Stimulated activated naive CD8-positive, alpha-beta T cell treated with anti-CD3 and anti-CD28 coated beads, Interleukin-15, Interleukin-2, amounts not matched to agents 100 ng/mL and 50 ng/mL, for 24 hours (primary cell): ENCODE measurements around the gene MEA1.
"Not testable (repeated sequence)": the region's sequence is repeated elsewhere in the genome, so short reads cannot be mapped to it uniquely, and the experiment has no call there.

ENCODE experiments used
- H3K27ac Mint-ChIP-seq: one replicate; pipeline ENCODE4 v1.8.0; 2021; ENCODE audit warnings: mild to moderate bottlenecking, mixed read lengths
- H3K27me3 Mint-ChIP-seq: one replicate; pipeline ENCODE4 v1.8.0; 2021; ENCODE audit warnings: mixed read lengths
- H3K36me3 Mint-ChIP-seq: one replicate; pipeline ENCODE4 v1.8.0; 2021; ENCODE audit warnings: low read depth, mixed read lengths
- H3K4me1 Mint-ChIP-seq: one replicate; pipeline ENCODE4 v1.8.0; 2021; ENCODE audit warnings: low read depth, mixed read lengths
- H3K4me3 Mint-ChIP-seq: one replicate; pipeline ENCODE4 v1.8.0; 2021; ENCODE audit warnings: mild to moderate bottlenecking, mixed read lengths
- H3K9me3 Mint-ChIP-seq: one replicate; pipeline ENCODE4 v1.8.0; 2021; ENCODE audit warnings: mixed read lengths

The MEA1 gene

DNA sequence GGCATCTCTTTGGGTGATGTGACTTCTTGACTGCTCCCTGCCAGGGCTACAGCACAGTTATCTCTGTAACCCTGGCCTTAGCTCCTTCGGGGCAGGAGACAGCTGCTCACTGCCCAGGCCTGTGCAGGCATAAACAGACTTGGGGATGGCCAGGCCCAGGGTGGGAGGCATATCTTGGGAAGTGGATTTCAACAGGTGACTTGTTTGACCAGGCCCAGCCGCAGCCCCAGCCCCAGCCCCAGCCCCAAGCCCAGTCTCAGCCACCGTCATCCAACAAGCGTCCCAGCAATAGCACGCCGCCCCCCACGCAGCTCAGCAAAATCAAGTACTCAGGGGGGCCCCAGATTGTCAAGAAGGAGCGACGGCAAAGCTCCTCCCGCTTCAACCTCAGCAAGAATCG lies 7.5 kb downstream of the MEA1 start:
- Mint-ChIP-seq H3K9me3 (no peaks in the 10 kb centered on the region), H3K4me3 (no peak overlapping the region), H3K36me3 (peaks cover 42% of the 10 kb centered on the region), H3K27me3 (no peaks in the 10 kb centered on the region), H3K27ac (no peak overlapping the region), H3K4me1 (peaks cover 7% of the 10 kb centered on the region)

DNA sequence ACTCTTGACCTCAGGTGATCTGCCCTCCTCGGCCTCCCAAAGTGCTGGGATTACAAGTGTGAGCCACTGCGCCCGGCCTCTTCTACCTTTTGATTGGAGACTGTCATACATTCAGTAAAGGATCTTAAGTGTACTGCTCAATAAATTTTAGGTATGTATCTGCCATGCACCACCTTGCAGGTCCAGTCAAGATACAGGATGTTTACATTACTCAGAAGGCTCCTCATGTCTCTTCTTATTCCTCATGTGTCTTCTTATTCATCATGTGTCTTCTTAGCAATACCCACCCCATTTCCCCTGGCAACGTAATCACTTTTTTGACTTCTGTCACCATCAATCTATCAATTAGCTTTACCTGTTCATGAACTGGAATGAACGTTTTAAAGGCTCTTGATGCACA lies 7.9 kb downstream of the MEA1 start:
- Mint-ChIP-seq H3K4me1 (peaks cover 4% of the 10 kb centered on the region), H3K27ac (no peak overlapping the region), H3K9me3 (no peaks in the 10 kb centered on the region), H3K36me3 (peaks cover 40% of the 10 kb centered on the region), H3K27me3 (no peaks in the 10 kb centered on the region), H3K4me3 (no peak overlapping the region)

DNA sequence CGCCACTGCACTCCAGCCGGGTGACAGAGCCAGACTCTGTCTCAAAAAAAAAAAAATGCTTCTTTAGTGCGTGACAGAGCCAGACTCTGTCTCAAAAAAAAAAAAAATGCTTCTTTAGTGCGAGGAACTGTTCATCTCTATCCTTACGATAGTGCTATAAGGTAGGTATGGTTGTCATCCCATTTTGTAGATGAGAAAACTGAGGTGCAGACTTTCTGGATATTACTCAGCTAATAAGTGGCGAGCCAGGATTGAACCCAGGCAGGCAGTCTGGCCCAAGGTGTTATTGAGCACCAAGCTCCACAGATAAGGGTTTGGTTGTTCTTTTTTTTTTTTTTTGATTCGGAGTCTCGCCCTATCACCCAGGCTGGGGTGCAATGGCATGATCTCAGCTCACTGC lies 11.9 kb downstream of the MEA1 start:
- Mint-ChIP-seq H3K36me3 (peaks cover 10% of the 10 kb centered on the region), H3K27me3 (no peaks in the 10 kb centered on the region), H3K9me3 (no peaks in the 10 kb centered on the region), H3K27ac (no peak overlapping the region), H3K4me1 (no peaks in the 10 kb centered on the region), H3K4me3 (no peak overlapping the region)

DNA sequence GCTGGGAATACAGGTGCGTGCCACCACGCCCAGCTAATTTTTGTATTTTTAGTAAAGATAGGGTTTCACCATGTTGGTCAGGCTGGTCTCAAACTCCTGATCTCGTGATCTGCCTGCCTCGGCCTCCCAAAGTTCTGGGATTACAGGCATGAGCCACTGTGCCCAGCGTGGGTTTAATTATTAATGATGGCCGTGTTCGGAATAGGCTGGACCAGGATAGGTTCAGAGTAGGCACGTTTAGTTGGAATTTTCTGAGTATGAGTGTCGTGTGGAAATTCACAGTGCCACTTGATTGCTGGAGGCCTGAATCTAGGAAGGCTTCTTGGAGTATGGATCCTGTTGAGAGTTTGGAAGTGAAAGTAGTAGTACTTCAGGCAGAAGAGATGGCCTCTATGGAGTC lies 15.5 kb downstream of the MEA1 start:
- H3K9me3 Mint-ChIP-seq, H3K27ac Mint-ChIP-seq, H3K4me1 Mint-ChIP-seq, H3K4me3 Mint-ChIP-seq, H3K27me3 Mint-ChIP-seq, H3K36me3 Mint-ChIP-seq: not testable (repeated sequence)

DNA sequence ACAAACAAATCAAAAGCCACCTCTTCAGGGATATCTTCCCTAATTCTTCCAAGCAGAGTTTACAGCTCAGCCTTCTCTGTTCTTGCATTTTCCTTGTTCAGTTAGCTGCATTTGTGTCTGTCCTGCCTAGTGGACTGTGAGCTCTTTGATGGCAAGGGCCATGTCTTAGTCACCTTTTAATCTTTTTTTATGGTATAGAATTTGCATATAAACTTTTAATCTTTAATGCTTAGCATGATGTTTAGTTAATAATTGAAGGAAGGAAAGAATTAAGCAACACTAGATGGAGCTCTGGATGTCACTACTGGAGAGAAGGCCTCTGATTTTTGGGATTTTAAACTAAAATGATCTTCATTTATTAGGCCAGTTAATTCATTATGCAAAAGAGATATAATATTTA lies 17.2 kb downstream of the MEA1 start:
- H3K27me3 Mint-ChIP-seq = no peaks in the 10 kb centered on the region
- no peaks in the 10 kb centered on the region for H3K9me3 Mint-ChIP-seq
- H3K4me3 Mint-ChIP-seq = no peak overlapping the region
- peaks cover 4% of the 10 kb centered on the region for H3K36me3 Mint-ChIP-seq
- H3K27ac Mint-ChIP-seq = peak overlapping the region; percentile 22
- peaks cover 3% of the 10 kb centered on the region for H3K4me1 Mint-ChIP-seq

DNA sequence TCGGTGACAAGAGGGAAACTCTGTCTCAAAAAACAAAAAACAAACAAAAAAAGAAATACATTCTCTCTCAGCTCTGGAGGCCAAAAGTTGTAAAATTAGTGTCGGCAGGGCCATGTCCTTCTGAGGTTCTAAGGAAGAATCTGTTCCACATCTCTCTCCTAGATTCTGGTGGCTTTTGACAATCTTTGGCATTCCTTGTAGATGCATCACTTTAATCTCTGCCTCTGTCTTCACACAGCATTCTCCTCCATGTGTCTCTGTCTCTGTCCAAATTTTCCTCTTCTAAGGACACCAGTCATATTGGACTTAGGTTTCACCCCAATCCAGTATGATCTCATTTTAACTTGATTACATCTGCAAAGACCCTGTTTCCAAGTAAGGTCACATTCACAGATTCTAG lies 20.3 kb downstream of the MEA1 start:
- Mint-ChIP-seq H3K4me3 (no peak overlapping the region), H3K27ac (no peak overlapping the region), H3K36me3 (peaks cover 23% of the 10 kb centered on the region)

DNA sequence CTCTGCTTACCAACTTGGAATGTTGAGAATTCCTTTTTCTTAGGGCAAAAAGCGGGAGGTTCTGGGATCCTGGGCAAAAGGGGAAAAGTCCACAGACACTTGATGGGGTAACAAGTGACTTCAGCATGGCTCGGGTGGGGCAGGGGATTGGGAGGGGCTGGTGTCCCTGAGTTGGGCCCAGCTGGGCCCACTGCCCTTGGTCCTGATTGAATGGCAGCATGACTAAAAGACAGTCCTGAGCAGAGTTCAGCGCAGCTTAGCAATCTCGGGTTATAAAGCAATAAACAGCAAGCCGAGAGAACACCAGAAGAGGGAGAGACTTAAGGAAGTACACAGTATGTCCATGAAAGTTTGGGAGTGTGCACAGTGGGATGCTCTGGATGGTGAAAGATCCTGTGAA lies 23.8 kb downstream of the MEA1 start:
- Mint-ChIP-seq H3K27me3 (no peaks in the 10 kb centered on the region), H3K27ac (no peak overlapping the region), H3K9me3 (no peaks in the 10 kb centered on the region), H3K4me1 (peaks cover 31% of the 10 kb centered on the region), H3K4me3 (no peak overlapping the region), H3K36me3 (peaks cover 34% of the 10 kb centered on the region)

More for the DNA sequence above, 20.3 kb downstream of the MEA1 start:
- Mint-ChIP-seq H3K27me3 (no peaks in the 10 kb centered on the region), H3K4me1 (peaks cover 3% of the 10 kb centered on the region), H3K9me3 (no peaks in the 10 kb centered on the region)

DNA sequence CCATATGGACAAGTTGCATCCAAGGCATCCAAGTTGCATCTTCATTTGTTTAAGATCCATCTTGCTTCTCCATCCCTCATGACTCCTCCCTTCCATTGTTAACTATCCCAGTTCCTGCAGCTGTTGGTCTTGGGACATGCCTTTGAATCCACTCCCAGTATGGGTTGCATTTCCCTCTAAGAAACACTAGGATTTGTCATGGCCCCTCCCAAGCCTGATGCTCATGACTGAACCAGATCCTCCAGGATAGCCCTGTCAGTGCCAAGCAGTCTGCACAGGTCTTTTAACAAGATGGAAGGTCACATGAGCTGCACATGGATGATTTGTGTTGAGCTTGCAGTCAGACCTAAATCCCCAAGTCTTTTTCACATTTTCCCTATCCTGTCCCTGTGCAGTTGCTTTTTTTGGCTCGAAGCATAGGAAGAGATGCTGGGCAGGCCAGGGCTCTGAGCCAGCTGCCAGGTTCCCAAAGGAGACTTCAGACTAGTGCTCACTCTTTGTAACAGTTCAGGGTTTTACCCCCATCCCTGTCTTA lies 25.2 kb downstream of the MEA1 start:
- Mint-ChIP-seq H3K4me3 (no peak overlapping the region), H3K36me3 (peaks cover 34% of the 10 kb centered on the region), H3K4me1 (peaks cover 35% of the 10 kb centered on the region), H3K9me3 (no peaks in the 10 kb centered on the region), H3K27me3 (no peaks in the 10 kb centered on the region), H3K27ac (no peak overlapping the region)

DNA sequence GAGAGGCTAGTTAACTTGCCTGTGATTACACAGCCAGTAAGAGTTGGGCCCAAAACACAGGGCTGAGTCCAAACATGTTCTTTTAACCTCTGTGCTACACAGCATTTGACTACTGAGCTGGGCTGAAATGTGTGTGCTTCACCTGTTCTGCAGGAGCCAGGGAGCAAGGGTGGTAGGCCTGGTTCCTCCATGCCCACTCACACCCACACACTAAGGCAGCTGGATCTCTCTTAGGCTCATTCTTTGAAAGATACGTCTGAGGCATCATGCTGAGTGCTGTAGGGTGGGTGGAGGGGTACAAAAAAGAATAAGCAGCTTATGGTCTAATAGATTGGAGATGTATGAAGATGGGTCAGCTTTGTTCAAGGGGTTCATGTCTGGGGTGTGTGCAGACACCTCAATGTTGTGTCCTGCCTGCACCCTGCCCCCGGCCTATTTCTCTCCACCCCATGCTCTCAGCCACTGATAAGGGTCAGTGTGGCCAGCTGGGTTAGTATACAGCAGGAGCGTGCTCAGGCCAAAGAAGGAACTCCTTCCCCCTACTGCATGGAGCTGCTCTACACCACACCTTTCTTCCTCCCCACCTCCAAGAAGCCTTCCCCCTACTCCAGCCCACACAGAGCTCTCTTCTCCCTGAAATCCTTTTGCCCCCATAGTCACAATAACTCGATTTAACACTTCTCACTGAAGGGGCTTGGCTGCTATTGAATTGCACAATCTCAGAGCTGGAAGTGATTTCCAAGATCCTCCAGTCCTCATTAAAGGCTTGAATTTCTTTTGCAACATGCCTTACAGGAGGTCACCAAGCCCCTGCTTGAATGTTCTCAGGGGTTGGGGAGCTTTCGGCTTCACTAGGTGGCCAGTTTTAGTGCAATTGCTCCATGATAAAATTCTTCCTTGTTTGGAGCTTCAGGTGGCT lies 26.0 kb downstream of the MEA1 start:
- Mint-ChIP-seq H3K27ac (no peak overlapping the region), H3K4me1 (peaks cover 35% of the 10 kb centered on the region), H3K27me3 (no peaks in the 10 kb centered on the region), H3K4me3 (no peak overlapping the region), H3K9me3 (no peaks in the 10 kb centered on the region), H3K36me3 (peaks cover 34% of the 10 kb centered on the region)

DNA sequence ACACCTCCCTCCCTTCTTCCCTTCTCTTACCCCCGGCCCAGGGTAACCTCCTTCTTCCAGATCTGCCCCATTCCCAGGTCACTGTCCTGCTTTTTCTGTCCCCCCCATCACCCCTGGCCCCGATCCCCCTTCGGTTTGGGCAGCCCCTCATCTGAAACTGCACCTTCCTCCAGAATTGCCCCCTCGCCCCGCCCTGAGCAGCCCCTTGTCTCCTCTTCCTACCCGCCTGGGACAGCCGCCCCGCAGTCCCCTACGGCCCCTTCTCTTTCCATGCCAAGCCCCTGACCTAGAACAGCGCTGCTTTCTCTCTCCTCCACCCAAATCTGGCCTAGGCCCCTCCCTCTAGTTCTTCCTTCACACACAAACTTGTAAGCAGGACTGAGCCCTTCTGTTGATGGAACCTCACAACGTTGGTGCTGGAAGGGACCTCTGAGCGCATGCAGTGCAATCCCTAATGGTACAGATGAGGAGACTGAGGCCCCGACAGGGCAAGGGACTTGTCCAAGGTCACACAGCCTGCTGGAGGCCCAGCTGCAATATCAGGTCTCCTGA lies 28.7 kb downstream of the MEA1 start:
- Mint-ChIP-seq H3K4me1 (peaks cover 47% of the 10 kb centered on the region), H3K27ac (peak overlapping the region; percentile 80)

DNA sequence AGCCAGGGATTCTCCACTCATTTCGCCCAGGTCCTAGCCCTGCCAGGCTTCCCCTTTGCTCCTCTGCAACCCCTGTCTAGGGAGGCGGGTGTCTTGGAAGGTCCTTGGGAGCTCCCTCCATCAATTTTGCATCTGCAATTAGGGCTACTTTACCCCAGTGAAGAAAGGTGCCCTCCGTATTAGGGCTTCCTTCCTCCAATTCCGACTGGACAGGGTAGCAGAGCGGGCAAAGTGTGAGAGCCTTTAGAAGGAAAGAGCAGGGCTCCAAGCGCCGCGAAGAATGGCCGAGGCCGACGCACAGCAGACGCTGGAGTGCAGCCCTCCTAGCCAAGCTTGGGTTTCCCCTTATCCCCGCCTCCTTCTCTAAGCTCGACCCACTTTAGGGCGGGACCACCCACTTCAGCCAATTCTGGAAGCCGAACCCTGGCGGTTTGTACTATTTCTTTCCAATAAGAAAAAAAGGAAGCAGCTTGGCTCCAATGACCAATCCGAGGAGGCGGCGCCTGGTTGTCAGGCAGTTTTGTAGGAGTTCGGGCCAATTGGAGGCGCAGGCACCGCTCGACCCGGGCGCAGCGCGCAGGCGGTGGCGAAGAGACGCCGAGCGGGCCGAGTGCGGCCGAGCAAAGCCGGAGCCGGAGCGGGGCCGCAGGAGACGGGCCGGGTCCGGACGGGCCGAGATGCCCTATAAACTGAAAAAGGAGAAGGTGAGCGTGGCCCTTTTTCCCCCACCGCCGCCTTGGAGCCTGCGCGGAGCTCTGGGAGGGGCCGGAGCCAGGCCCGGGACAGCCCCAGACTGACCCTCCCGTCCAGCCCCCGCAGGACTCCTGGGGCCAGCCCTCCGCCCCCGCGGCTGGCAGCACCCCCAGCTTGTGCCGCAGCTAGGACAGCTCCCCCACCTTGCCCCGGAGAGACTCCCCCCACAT lies 29.5 kb downstream of the MEA1 start, which contains the start of gene PPP2R5D:
PPP2R5D (plus strand) TSS at position 570 of the 923 bp plus-strand sequence; CDS start at position 678, 108 bp downstream.
- peak within 1 kb of the TSS; percentile 87 for H3K27ac Mint-ChIP-seq
- no peaks in the 10 kb centered on the region for H3K9me3 Mint-ChIP-seq
- H3K36me3 Mint-ChIP-seq = peaks cover 16% of the 10 kb centered on the region
- H3K4me3 Mint-ChIP-seq = peak within 1 kb of the TSS; percentile 90
- H3K4me1 Mint-ChIP-seq = peaks cover 54% of the 10 kb centered on the region
- H3K27me3 Mint-ChIP-seq = no peaks in the 10 kb centered on the region

More for the DNA sequence above, 28.7 kb downstream of the MEA1 start:
- H3K9me3 Mint-ChIP-seq = no peaks in the 10 kb centered on the region
- H3K27me3 Mint-ChIP-seq = no peaks in the 10 kb centered on the region
- peaks cover 23% of the 10 kb centered on the region for H3K36me3 Mint-ChIP-seq
- peak overlapping the region; percentile 90 for H3K4me3 Mint-ChIP-seq

DNA sequence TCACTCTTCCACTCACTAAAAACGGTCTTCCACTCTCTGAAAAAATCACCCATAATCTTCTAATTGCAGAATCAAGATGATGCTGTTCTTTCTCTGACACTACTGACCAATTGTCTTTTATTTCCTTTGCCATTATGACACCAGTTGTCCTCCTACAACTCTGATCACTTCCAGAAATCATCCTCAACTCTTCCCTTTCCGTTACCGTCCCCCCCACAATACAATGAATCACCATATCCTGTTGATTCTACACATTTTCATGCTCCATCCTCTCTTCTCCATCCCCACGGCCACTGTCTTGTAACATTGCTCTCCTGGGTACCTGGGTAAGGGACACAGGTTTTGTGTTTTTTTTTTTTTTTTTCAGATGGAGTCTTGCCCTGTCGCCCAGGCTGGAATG lies 31.9 kb downstream of the MEA1 start:
- no peaks in the 10 kb centered on the region for H3K9me3 Mint-ChIP-seq
- no peaks in the 10 kb centered on the region for H3K27me3 Mint-ChIP-seq
- H3K4me3 Mint-ChIP-seq = no peak overlapping the region
- H3K36me3 Mint-ChIP-seq = peaks cover 11% of the 10 kb centered on the region
- H3K27ac Mint-ChIP-seq = peak overlapping the region; percentile 36
- H3K4me1 Mint-ChIP-seq = peaks cover 59% of the 10 kb centered on the region

DNA sequence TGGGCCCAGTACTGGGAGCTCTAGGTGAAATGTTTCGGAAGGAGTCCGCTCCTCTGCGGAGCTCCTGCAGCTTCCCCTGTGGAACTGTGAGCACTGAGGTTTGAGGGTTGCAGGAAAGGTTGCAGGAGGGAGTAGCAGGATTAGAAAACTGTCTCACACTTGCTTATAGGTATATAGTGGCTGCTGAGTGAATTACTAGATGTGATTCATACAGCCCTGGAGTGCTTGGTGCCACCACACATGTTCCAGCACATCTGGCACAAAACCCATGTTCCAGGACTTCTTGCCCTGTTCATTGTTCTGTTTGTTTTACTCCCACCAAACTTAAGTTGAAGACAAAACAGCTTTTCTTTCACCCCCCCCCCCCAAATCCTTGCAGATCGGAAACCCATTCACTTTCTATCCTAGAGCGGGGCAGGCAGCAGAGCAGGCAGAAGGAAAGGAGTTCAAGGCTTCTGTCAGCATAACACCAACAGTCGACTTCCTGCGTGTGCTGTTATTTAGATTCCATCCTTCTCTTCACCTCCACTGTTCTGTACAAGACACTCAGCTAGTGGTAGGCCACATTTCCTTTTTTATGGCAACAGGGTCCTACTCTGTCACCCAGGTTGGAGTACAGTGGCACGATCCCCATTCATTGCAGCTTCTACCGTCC lies 34.1 kb downstream of the MEA1 start:
- Mint-ChIP-seq H3K27me3 (no peaks in the 10 kb centered on the region), H3K4me1 (peaks cover 58% of the 10 kb centered on the region), H3K9me3 (no peaks in the 10 kb centered on the region), H3K4me3 (peak overlapping the region; percentile 95), H3K36me3 (peaks cover 13% of the 10 kb centered on the region), H3K27ac (peak overlapping the region; percentile 98)

DNA sequence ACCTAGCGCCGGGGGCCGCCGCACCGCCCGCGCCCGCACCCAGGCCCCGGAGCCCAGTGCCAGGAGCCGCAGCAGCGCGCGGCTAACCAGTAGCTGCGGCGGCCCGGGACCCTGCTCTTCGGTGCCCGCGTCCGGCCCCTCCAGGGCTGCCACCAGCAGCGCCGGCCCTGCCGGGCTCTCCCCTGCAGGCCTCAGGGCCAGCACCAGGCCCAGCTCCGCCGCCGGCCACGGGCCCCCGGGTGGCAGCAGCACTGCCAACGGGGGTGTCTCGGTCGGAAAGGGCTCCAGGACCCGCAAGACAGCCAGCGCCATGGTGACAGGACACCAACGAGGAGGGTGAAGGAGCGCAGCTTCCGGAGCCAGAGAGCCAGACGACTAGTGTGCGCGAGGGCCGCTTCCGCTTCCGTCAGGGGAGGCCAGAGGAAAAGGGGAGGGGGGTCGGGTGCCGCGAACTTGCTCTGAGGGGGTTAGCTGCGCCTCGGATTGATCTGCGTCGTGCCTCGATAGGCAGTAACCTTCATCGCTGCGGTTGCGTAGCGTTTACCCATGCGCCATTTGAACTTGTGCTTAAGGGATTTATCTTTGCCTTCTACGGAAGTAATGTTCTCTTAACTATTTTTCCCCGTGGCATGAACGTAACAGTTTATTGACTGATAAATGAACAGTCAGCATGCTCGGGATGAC lies 34.8 kb downstream of the MEA1 start, which contains the start of gene PEX6:
PEX6 (minus strand) TSS at position 343 of the 684 bp plus-strand sequence; CDS start at position 312, 31 bp downstream.
- peak within 1 kb of the TSS; percentile 95 for H3K4me3 Mint-ChIP-seq
- peak within 1 kb of the TSS; percentile 98 for H3K27ac Mint-ChIP-seq
- H3K4me1 Mint-ChIP-seq = peaks cover 60% of the 10 kb centered on the region
- H3K27me3 Mint-ChIP-seq = no peaks in the 10 kb centered on the region
- H3K36me3 Mint-ChIP-seq = peaks cover 13% of the 10 kb centered on the region
- no peaks in the 10 kb centered on the region for H3K9me3 Mint-ChIP-seq
